Natural killer cell (primary cell): Measurements from ENCODE around the gene MS4A18. TPM values are rescaled to one million over a fixed set of nuclear protein-coding genes. Genes with fewer than 3 reads are reported as not detected.

Experiments used
- ATAC-seq, 3 donors: fragments of 150-1000 bp in 2 of 3; fragments of 200-7000 bp in 1 of 3; cut with Tn5 transposase; 1 replicate in 1 of 3; 2 replicates in 2 of 3; pipeline ENCODE4 v1.10.0; 2021; ENCODE audit warnings: mild to moderate bottlenecking in 2 of 3, moderate library complexity in 2 of 3
- DNase-seq, 2 donors: peaks; one replicate each; pipeline versions ENCODE4 v3.0.0 to v3.0.0-alpha.2; 2013 to 2021; ENCODE audit warnings: mixed read lengths in 1 of 2
- H3K27ac ChIP-seq: one replicate; pipeline ENCODE4 v1.5.1; 2013; ENCODE audit warnings: mild to moderate bottlenecking, low read length
- H3K27me3 ChIP-seq: one replicate; pipeline ENCODE4 v1.6.1; 2013; ENCODE audit warnings: low read length; ENCODE audit not compliant: control insufficient read depth, insufficient read depth
- H3K36me3 ChIP-seq: one replicate; pipeline ENCODE4 v1.6.1; 2013; ENCODE audit warnings: low read length; ENCODE audit not compliant: control insufficient read depth, insufficient read depth
- H3K4me1 ChIP-seq: one replicate; pipeline ENCODE4 v1.6.1; 2013; ENCODE audit warnings: low read length; ENCODE audit not compliant: control insufficient read depth, insufficient read depth
- H3K4me3 ChIP-seq: one replicate; pipeline ENCODE4 v1.5.1; 2013; ENCODE audit warnings: low read length
- H3K9me3 ChIP-seq: one replicate; pipeline ENCODE4 v1.6.1; 2013; ENCODE audit warnings: low read length; ENCODE audit not compliant: control insufficient read depth, insufficient read depth
- H3K27ac Mint-ChIP-seq, 2 donors: one replicate each; pipeline ENCODE4 v1.8.0; 2022; ENCODE audit warnings: mild to moderate bottlenecking in 2 of 2, mixed read lengths in 2 of 2, moderate library complexity in 1 of 2
- H3K27me3 Mint-ChIP-seq, 2 donors: one replicate each; pipeline ENCODE4 v1.8.0; 2022; ENCODE audit warnings: low read depth in 2 of 2, mixed read lengths in 2 of 2
- H3K36me3 Mint-ChIP-seq: one replicate; pipeline ENCODE4 v1.8.0; 2022; ENCODE audit warnings: mixed read lengths
- H3K4me1 Mint-ChIP-seq, 2 donors: one replicate each; pipeline ENCODE4 v1.8.0; 2022; ENCODE audit warnings: mixed read lengths in 2 of 2
- H3K4me3 Mint-ChIP-seq: one replicate; pipeline ENCODE4 v1.8.0; 2022; ENCODE audit warnings: mild to moderate bottlenecking, moderate library complexity, mixed read lengths
- H3K9me3 Mint-ChIP-seq, 2 donors: one replicate each; pipeline ENCODE4 v1.8.0; 2022; ENCODE audit warnings: mixed read lengths in 2 of 2
- WGBS: methylation state at CpG from one replicate; pipeline ENCODE4 v1.1.7; 2013; ENCODE audit warnings: missing lambda C conversion rate; ENCODE audit not compliant: insufficient coverage; 5-methylcytosine and 5-hydroxymethylcytosine counted together
- intact Hi-C: fragments of 100-400 bp; cut with micrococcal nuclease; formaldehyde crosslinking; loops from one replicate; pipeline ENCODE4 v1.14.2; 2022
- total RNA-seq, 4 donors: library from RNA; stranded (reverse); fragments of 120-200 nt in 1 of 4; gene quantifications; one replicate each; pipeline versions ENCODE4 v1.2.3 to v1.2.4, GENCODE V29; 2013 to 2022
- TF ChIP-seq, protein P1 (sequence below): fragments of 200-600 bp; IDR thresholded peaks from one replicate; pipeline ENCODE4 v1.8.0; 2022; ENCODE audit warnings: antibody characterized with exemption

MS4A18 gene
- total RNA-seq, 3 donors from 2014 or later (not counting 1 experiment from before 2014, with no cell fraction given), result not detected

DNA sequence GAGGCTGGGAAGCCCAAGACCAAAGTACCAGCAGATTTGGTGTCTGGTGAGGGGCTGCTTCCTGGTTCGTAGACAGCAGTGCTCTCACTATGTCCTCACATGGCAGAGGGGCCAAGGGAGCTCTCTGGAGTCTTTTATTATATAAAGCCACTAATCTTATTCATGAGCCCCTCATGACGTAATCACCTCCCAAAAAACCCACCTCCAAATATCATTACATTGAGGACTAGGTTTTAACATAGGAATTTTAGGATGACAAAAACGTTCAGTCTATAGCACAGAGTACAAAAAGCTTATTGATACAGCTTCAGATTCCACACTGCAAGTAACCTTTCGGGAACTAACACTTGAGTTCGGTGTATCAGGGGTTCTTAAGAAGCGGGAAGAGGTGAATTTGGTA is 4.1 kb upstream of the MS4A18 start:
- TF ChIP-seq, protein P1, sequence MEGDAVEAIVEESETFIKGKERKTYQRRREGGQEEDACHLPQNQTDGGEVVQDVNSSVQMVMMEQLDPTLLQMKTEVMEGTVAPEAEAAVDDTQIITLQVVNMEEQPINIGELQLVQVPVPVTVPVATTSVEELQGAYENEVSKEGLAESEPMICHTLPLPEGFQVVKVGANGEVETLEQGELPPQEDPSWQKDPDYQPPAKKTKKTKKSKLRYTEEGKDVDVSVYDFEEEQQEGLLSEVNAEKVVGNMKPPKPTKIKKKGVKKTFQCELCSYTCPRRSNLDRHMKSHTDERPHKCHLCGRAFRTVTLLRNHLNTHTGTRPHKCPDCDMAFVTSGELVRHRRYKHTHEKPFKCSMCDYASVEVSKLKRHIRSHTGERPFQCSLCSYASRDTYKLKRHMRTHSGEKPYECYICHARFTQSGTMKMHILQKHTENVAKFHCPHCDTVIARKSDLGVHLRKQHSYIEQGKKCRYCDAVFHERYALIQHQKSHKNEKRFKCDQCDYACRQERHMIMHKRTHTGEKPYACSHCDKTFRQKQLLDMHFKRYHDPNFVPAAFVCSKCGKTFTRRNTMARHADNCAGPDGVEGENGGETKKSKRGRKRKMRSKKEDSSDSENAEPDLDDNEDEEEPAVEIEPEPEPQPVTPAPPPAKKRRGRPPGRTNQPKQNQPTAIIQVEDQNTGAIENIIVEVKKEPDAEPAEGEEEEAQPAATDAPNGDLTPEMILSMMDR, result no peak
- H3K36me3 ChIP-seq, result no peaks in the 10 kb centered on the region
- no peak for ATAC-seq
- Mint-ChIP-seq H3K9me3 (no peaks in the 10 kb centered on the region), H3K27ac (no peak overlapping the region), H3K4me3 (no peak overlapping the region), H3K36me3 (no peaks in the 10 kb centered on the region), H3K4me1 (no peaks in the 10 kb centered on the region), H3K27me3 (peaks cover 7 to 8% of the 10 kb centered on the region in 2 donors)
- 82% methylated on average over 6 of the region's 6 CpGs for WGBS
- no peak for DNase-seq
- no peaks in the 10 kb centered on the region for H3K27me3 ChIP-seq
- no peaks in the 10 kb centered on the region for H3K4me1 ChIP-seq
- H3K27ac ChIP-seq, result no peak overlapping the region
- no peaks in the 10 kb centered on the region for H3K9me3 ChIP-seq
- no peak overlapping the region for H3K4me3 ChIP-seq
- intact Hi-C loops, result no loop called here

DNA sequence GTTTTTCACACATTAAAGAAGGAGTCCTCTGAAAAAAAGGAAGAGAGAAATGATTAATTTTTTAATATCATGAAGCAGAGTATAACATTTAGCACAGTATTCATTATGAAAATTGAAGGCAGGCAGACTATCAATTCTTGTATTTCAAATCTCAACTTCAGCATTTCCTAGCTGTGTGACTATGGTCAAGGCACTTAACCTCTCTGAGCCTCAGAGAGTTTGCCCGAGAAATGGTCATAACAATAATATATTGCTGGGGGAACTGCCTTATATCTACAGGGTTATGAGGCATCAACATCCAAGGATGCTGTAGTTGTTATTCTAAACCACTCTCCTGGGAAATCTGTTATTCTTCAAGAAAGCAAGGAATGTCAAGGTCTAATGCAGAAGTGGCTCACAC is 1.1 kb downstream of the MS4A18 start:
- Mint-ChIP-seq H3K27ac (no peak overlapping the region), H3K27me3 (peaks cover 7 to 22% of the 10 kb centered on the region in 2 donors), H3K36me3 (no peaks in the 10 kb centered on the region), H3K4me1 (no peaks in the 10 kb centered on the region), H3K4me3 (no peak overlapping the region), H3K9me3 (no peaks in the 10 kb centered on the region)
- no peak for ATAC-seq
- TF ChIP-seq, protein P1, result no peak
- Histone ChIP-seq H3K27ac (no peak overlapping the region), H3K36me3 (no peaks in the 10 kb centered on the region), H3K27me3 (no peaks in the 10 kb centered on the region), H3K9me3 (no peaks in the 10 kb centered on the region), H3K4me1 (no peaks in the 10 kb centered on the region), H3K4me3 (no peak overlapping the region)
- WGBS, result 67% methylated on average over 1 of the region's 1 CpG
- intact Hi-C loops, result no loop called here
- DNase-seq, result no peak

DNA sequence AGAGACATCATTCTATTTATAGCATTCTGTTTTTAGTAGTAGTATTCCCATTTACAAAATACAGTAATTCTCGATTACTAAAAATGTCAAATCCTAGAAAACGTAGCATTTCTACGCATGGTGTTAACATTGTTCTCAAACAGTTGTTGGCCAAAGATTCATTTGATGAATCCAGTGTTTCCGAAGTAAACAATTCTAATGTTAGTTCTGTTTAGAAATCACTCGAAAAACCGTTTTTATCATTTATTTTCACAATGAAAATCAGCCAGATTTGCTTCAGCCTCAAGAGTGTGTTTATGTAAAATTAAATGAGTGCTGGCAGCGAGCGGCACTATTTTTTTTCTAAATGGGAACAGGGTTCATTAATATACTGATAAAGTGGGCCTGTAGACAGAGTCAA is 7.1 kb downstream of the MS4A18 start:
- TF ChIP-seq, protein P1, result no peak
- WGBS, result 88% methylated on average over 8 of the region's 8 CpGs
- Histone ChIP-seq H3K27ac (no peak overlapping the region), H3K4me1 (no peaks in the 10 kb centered on the region), H3K27me3 (no peaks in the 10 kb centered on the region), H3K4me3 (no peak overlapping the region), H3K9me3 (no peaks in the 10 kb centered on the region), H3K36me3 (no peaks in the 10 kb centered on the region)
- Mint-ChIP-seq H3K27me3 (peaks cover 11 to 23% of the 10 kb centered on the region in 2 donors), H3K9me3 (no peaks in the 10 kb centered on the region), H3K4me3 (no peak overlapping the region), H3K4me1 (no peaks in the 10 kb centered on the region), H3K27ac (no peak overlapping the region), H3K36me3 (no peaks in the 10 kb centered on the region)
- intact Hi-C loops, result no loop called here
- DNase-seq (no peak), ATAC-seq (no peak)

DNA sequence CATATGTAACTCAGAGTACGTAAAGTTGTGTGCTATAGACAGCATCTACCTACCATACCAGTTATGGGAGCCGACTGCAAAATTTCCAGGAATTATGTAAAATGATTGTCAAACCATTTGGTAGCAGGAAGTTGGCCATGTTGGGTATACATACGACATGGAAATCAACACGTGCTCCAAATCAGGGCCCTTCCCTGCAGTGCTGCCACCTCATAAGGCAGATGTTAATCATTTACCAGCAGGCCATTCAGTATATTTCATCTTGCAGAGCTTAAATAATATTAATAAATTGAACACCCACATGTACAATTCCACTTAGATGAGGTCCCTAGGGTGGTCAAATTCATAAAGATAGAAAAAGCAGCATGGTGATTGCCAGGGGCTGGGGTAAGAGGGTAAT is 9.8 kb downstream of the MS4A18 start:
- H3K27ac Mint-ChIP-seq, result no peak overlapping the region

More for the DNA sequence above, 9.8 kb downstream of the MS4A18 start:
- H3K27me3 Mint-ChIP-seq, result peaks cover 13 to 27% of the 10 kb centered on the region in 2 donors
- no peaks in the 10 kb centered on the region for H3K36me3 ChIP-seq
- no peak overlapping the region for H3K4me3 ChIP-seq
- no peaks in the 10 kb centered on the region for H3K36me3 Mint-ChIP-seq
- no peak overlapping the region for H3K27ac ChIP-seq
- intact Hi-C loops, result no loop called here
- DNase-seq (no peak), ATAC-seq (no peak)
- H3K9me3 Mint-ChIP-seq, result no peaks in the 10 kb centered on the region
- WGBS, result 83% methylated on average over 3 of the region's 4 CpGs
- no peaks in the 10 kb centered on the region for H3K4me1 ChIP-seq
- TF ChIP-seq, protein P1, result no peak
- no peaks in the 10 kb centered on the region for H3K9me3 ChIP-seq
- H3K27me3 ChIP-seq, result no peaks in the 10 kb centered on the region
- H3K4me3 Mint-ChIP-seq, result no peak overlapping the region
- H3K4me1 Mint-ChIP-seq, result no peaks in the 10 kb centered on the region
